Panc1 (cell line): Measurements from ENCODE around the gene SHMT1. TPM values are rescaled to one million over a fixed set of nuclear protein-coding genes. Genes with fewer than 3 reads are reported as not detected.

Experiments
- ATAC-seq: fragments of 200-7000 bp; cut with Tn5 transposase; 2 replicates; pipeline ENCODE4 v1.9.1; 2020; ENCODE audit warnings: mild to moderate bottlenecking, moderate library complexity
- BruUV-seq: library from RNA; stranded (reverse); fragments of 400-500 nt; replicated peaks from 2 replicates; lab custom pipeline; 2021; lab: Mats Ljungman, UMichigan
- CTCF ChIA-PET: fragments of 300-600 bp; sonication (Branson Sonifier 250); formaldehyde crosslinking; loops from one replicate; lab custom pipeline; 2022; ENCODE audit warnings: antibody characterized with exemption; lab: Charles Lee
- POLR2A ChIA-PET: fragments of 300-600 bp; sonication (Branson Sonifier 250); formaldehyde crosslinking; loops from one replicate; lab custom pipeline; 2022; ENCODE audit warnings: antibody characterized with exemption; lab: Charles Lee
- DNase-seq: peaks from one replicate; pipeline ENCODE4 v3.0.0-alpha.2; 2010; ENCODE audit warnings: low read depth, low spot score
- H3K27ac ChIP-seq: 2 replicates; pipeline ENCODE4 v1.5.1; 2011; ENCODE audit warnings: mild to moderate bottlenecking, low read length, inconsistent platforms
- H3K27me3 ChIP-seq: fragments of 200-500 bp; sonication (Bioruptor generic); 2 replicates; pipeline ENCODE4 v1.6.0; 2014; ENCODE audit warnings: low read length, inconsistent platforms; ENCODE audit not compliant: control insufficient read depth, insufficient read depth
- H3K36me3 ChIP-seq: fragments of 200-500 bp; sonication (Bioruptor generic); 2 replicates; pipeline ENCODE4 v1.5.1; 2014; ENCODE audit warnings: inconsistent platforms, mild to moderate bottlenecking, low read length, moderate library complexity; ENCODE audit not compliant: control insufficient read depth, insufficient read depth
- H3K4me1 ChIP-seq: 2 replicates; pipeline ENCODE4 v1.5.1; 2011; ENCODE audit warnings: inconsistent platforms, mild to moderate bottlenecking, low read length, moderate library complexity; ENCODE audit not compliant: control insufficient read depth, insufficient read depth
- H3K4me3 ChIP-seq, 2 experiments: 2 replicates each; pipeline ENCODE4 v1.5.1; 2011 to 2012; ENCODE audit warnings: low read depth in 2 of 2, low read length in 2 of 2, mild to moderate bottlenecking in 2 of 2, inconsistent platforms in 1 of 2, moderate library complexity in 1 of 2
- H3K9me3 ChIP-seq: fragments of 200-500 bp; sonication (Bioruptor generic); 2 replicates; pipeline ENCODE4 v1.5.1; 2014; ENCODE audit warnings: low read depth, mild to moderate bottlenecking, inconsistent platforms, low read length, moderate library complexity; ENCODE audit not compliant: control insufficient read depth, insufficient read depth
- CTCF ChIP-seq: fragments of 450-650 bp; IDR thresholded peaks from 2 replicates; pipeline ENCODE4 v1.5.1; 2017; ENCODE audit warnings: mild to moderate bottlenecking
- POLR2AphosphoS5 ChIP-seq: IDR thresholded peaks from 2 replicates; pipeline ENCODE4 v1.6.1; 2012; ENCODE audit warnings: mild to moderate bottlenecking, low read depth, low read length, moderate library complexity
- REST ChIP-seq, 2 experiments: IDR thresholded peaks; 2 replicates each; pipeline ENCODE4 v1.6.1; 2011 to 2012; ENCODE audit warnings: low read depth in 2 of 2, control low read depth in 1 of 2, low read length in 1 of 2, mild to moderate bottlenecking in 1 of 2, moderate library complexity in 1 of 2; ENCODE audit not compliant: insufficient read depth in 1 of 2
- SIN3A ChIP-seq: IDR thresholded peaks from 2 replicates; pipeline ENCODE4 v1.6.1; 2012; ENCODE audit warnings: low read depth, mild to moderate bottlenecking, low read length, moderate library complexity, borderline replicate concordance; ENCODE audit not compliant: insufficient read depth
- TCF7L2 ChIP-seq: IDR thresholded peaks from 2 replicates; pipeline ENCODE4 v1.6.1; 2011; ENCODE audit warnings: mild to moderate bottlenecking, low read depth, low read length, inconsistent platforms
- in situ Hi-C: cut with HindIII; loops from 2 replicates; pipeline ENCODE4 v1.10.0; 2016; ENCODE audit warnings: low sequenced_read_pairs, low pct_unique_long_range_greater_than_20kb
- intact Hi-C: fragments of 100-400 bp; cut with micrococcal nuclease; formaldehyde crosslinking; loops from one replicate; pipeline ENCODE4 v1.10.0; 2022; ENCODE audit not compliant: unreplicated experiment
- total RNA-seq: library from RNA; stranded (reverse); gene quantifications from one replicate; pipeline ENCODE4 v1.2.1, GENCODE V29; 2021; ENCODE audit not compliant: unreplicated experiment

Gene SHMT1
- total RNA-seq, 1 experiment from 2014 or later = 21.7 TPM

GRCh38 chr17:18331879-18332278 lies 31.5 kb downstream of the SHMT1 start:
- ChIA-PET POLR2A (no interaction called here), CTCF (no interaction called here)
- no peak overlapping the region for H3K27ac ChIP-seq
- intact Hi-C loops = no loop called here
- TF ChIP-seq REST (IDR thresholded peaks at IDR 0.05; ENCODE audit: insufficient read depth in 1 of 2, low read depth in 2 of 2, low read length in 1 of 2) = no peak
- no peak for TF ChIP-seq TCF7L2
- no peak for TF ChIP-seq CTCF
- in situ Hi-C loops = no loop called here
- no peak overlapping the region for H3K4me3 ChIP-seq
- DNase-seq (no peak), ATAC-seq (no peak)
- no peaks in the 10 kb centered on the region for H3K9me3 ChIP-seq
- no peaks in the 10 kb centered on the region for H3K36me3 ChIP-seq
- no peaks in the 10 kb centered on the region for H3K4me1 ChIP-seq
- no TSS peak for BruUV-seq
- no peaks in the 10 kb centered on the region for H3K27me3 ChIP-seq

GRCh38 chr17:18328643-18329204 lies 34.6 kb downstream of the SHMT1 start:
- ATAC-seq = no peak
- Histone ChIP-seq H3K4me1 (no peaks in the 10 kb centered on the region), H3K9me3 (no peaks in the 10 kb centered on the region), H3K36me3 (peaks cover 2% of the 10 kb centered on the region; the same call in 1 of the 2 replicates), H3K4me3 (no peak overlapping the region), H3K27me3 (no peaks in the 10 kb centered on the region), H3K27ac (no peak overlapping the region)
- DNase-seq = no peak
- POLR2A ChIA-PET = interaction anchor here (0.6 kb wide), 1 partner anchor 17 kb away, joined by 3 read pairs; no protein-coding TSS in a partner anchor
- in situ Hi-C loops = no loop called here
- CTCF ChIA-PET = no interaction called here
- no TSS peak for BruUV-seq
- intact Hi-C loops = no loop called here
- TF ChIP-seq CTCF (no peak), POLR2AphosphoS5 (no peak), REST (IDR thresholded peaks at IDR 0.05; ENCODE audit: insufficient read depth in 1 of 2, low read depth in 2 of 2, low read length in 1 of 2) (no peak), SIN3A (no peak), TCF7L2 (no peak)
